ENCODE data around the gene PTPRK.

Gene PTPRK

GRCh38 chr6:128225612-128226011 is 294.8 kb downstream of the PTPRK start:
- no peak for DNase-seq (ENCODE audit: extremely low spot score)
- ChIA-PET CTCF (interaction anchor here (0.9 kb wide), 1 partner anchor 66 kb away, joined by 3 read pairs; no protein-coding TSS in a partner anchor), POLR2A (no interaction called here)
- TF ChIP-seq CTCF (IDR thresholded peaks at IDR 0.05; ENCODE audit: control extremely low read depth, extremely low read depth, low read depth, missing control alignments) = no peak

- no peak for TF ChIP-seq CTCF (IDR thresholded peaks at IDR 0.05; ENCODE audit: control extremely low read depth, extremely low read depth, low read depth, missing control alignments)
- ChIA-PET CTCF (no interaction called here), POLR2A (no interaction called here)
Measured at GRCh38 chr6:128216917-128217316, 303.5 kb downstream of the PTPRK start.

GRCh38 chr6:128209771-128210170 is 310.6 kb downstream of the PTPRK start:
- CTCF ChIA-PET = no interaction called here
- no peak for DNase-seq (ENCODE audit: extremely low spot score)
- POLR2A ChIA-PET = no interaction called here
- no peak for TF ChIP-seq CTCF (IDR thresholded peaks at IDR 0.05; ENCODE audit: control extremely low read depth, extremely low read depth, low read depth, missing control alignments)

More at GRCh38 chr6:128216917-128217316, 303.5 kb downstream of the PTPRK start:
- no peak for DNase-seq (ENCODE audit: extremely low spot score)

- POLR2A ChIA-PET = no interaction called here
- CTCF ChIA-PET = no interaction called here
- no peak for TF ChIP-seq CTCF (IDR thresholded peaks at IDR 0.05; ENCODE audit: control extremely low read depth, extremely low read depth, low read depth, missing control alignments)
- no peak for DNase-seq (ENCODE audit: extremely low spot score)
Measured at GRCh38 chr6:128208851-128209580, 311.4 kb downstream of the PTPRK start.

- DNase-seq (ENCODE audit: extremely low spot score) = no peak
- CTCF ChIA-PET = interaction anchor here (1.0 kb wide), 1 partner anchor 54 kb away, joined by 3 read pairs; no protein-coding TSS in a partner anchor
- POLR2A ChIA-PET = no interaction called here
- no peak for TF ChIP-seq CTCF (IDR thresholded peaks at IDR 0.05; ENCODE audit: control extremely low read depth, extremely low read depth, low read depth, missing control alignments)
Measured at GRCh38 chr6:128208078-128208477, 312.3 kb downstream of the PTPRK start.

GRCh38 chr6:128206610-128207426 is 313.6 kb downstream of the PTPRK start:
- POLR2A ChIA-PET = no interaction called here
- no peak for TF ChIP-seq CTCF (IDR thresholded peaks at IDR 0.05; ENCODE audit: control extremely low read depth, extremely low read depth, low read depth, missing control alignments)
- DNase-seq (ENCODE audit: extremely low spot score) = no peak
- CTCF ChIA-PET = interaction anchor here (0.8 to 1.0 kb wide), 2 partner anchors 8 to 53 kb away, joined by 3 read pairs; no protein-coding TSS in a partner anchor

Data from GM10248 (cell line).